Measurements from ENCODE around the gene UBQLNL.

The UBQLNL gene

GRCh38 chr11:5508605-5509004, 7.9 kb downstream of the UBQLNL start:
- no peak overlapping the region for H3K4me3 ChIP-seq (ENCODE audit: low read length)
- DNase-seq (ENCODE audit: low read depth), result no peak
- TF ChIP-seq CTCF (IDR thresholded peaks at IDR 0.05; ENCODE audit: insufficient read depth, low read depth, low read length, missing control alignments), result no peak

GRCh38 chr11:5507933-5508305, 8.6 kb downstream of the UBQLNL start:
- DNase-seq (ENCODE audit: low read depth), result no peak
- H3K4me3 ChIP-seq (ENCODE audit: low read length), result no peak overlapping the region
- no peak for TF ChIP-seq CTCF (IDR thresholded peaks at IDR 0.05; ENCODE audit: insufficient read depth, low read depth, low read length, missing control alignments)

- TF ChIP-seq CTCF (IDR thresholded peaks at IDR 0.05; ENCODE audit: insufficient read depth, low read depth, low read length, missing control alignments), result no peak
- no peak overlapping the region for H3K4me3 ChIP-seq (ENCODE audit: low read length)
- no peak for DNase-seq (ENCODE audit: low read depth)
These were observed 9.1 kb downstream of the UBQLNL start for GRCh38 chr11:5507177-5507932.

- H3K4me3 ChIP-seq (ENCODE audit: low read length), result no peak overlapping the region
- no peak for TF ChIP-seq CTCF (IDR thresholded peaks at IDR 0.05; ENCODE audit: insufficient read depth, low read depth, low read length, missing control alignments)
- no peak for DNase-seq (ENCODE audit: low read depth)
These were observed 11.0 kb downstream of the UBQLNL start for GRCh38 chr11:5505363-5506048.

DNA sequence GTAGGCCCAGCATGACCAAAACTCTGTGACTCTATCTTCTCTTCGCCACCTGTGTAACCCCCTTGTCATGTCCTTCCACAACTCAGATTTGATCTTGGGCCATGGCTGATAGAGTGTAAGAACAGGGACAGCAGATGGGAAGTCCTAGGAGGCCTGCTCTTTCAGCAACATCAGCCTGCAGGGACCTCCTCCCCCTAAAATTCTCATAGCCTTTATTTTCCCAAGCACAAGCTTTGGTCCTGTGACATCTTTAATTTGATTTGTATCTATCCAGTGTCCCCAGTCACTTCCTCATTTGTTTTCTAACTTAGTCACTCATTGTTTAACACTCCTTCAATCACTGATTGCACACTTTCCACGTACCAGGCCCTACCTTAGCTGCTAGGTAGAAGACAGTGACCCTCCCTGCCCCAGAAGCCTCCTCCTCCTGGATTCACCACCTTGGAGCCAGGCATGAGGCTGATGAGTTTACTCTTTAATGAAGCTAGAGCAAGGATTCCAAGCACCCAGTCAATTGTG, 12.0 kb downstream of the UBQLNL start:
- no peak overlapping the region for H3K4me3 ChIP-seq (ENCODE audit: low read length)
- DNase-seq (ENCODE audit: low read depth), result no peak
- TF ChIP-seq CTCF (IDR thresholded peaks at IDR 0.05; ENCODE audit: insufficient read depth, low read depth, low read length, missing control alignments), result no peak

- H3K4me3 ChIP-seq (ENCODE audit: low read length), result no peak overlapping the region
- TF ChIP-seq CTCF (IDR thresholded peaks at IDR 0.05; ENCODE audit: insufficient read depth, low read depth, low read length, missing control alignments), result no peak
- no peak for DNase-seq (ENCODE audit: low read depth)
These were observed 16.1 kb downstream of the UBQLNL start for GRCh38 chr11:5500393-5500801.

All from epithelial cell of esophagus (primary cell).